Activated CD4-positive, alpha-beta T cell treated with anti-CD3 and anti-CD28 coated beads, Interleukin-10, Interleukin-2, amounts not matched to agents 100 ng/mL and 50 ng/mL, durations not matched to agents 16 hours and 8 hours (primary cell): ENCODE measurements around the gene BRDT.
A peak's percentile ranks its signal among the peaks of the same experiment; 100 is the strongest.

ENCODE experiments used
- DNase-seq: peaks from one replicate; pipeline ENCODE4 v3.0.0-alpha.2; 2020

Gene BRDT

DNA sequence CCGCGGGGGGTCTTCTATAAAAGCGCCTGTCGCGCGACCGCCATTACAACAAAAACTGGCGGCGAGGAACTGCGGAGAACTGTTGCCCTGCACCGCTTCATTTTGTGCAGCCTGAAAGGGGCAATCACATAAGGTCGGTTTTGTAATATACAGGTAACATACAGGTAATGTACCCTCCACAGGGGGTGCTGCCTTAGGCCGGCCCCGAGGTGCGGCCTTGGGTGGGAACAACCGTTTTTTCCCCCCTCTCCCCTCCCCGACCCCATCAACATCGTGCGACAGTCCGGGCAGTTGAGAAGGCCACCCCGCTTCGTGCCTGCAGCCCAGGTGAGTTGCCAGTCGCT is at the start of gene BRDT:
TSS of gene BRDT (plus strand) at position 46 of the 344 bp plus-strand sequence. CDS start 13,354 bp downstream, outside the sequence.
- DNase-seq: no peak

DNA sequence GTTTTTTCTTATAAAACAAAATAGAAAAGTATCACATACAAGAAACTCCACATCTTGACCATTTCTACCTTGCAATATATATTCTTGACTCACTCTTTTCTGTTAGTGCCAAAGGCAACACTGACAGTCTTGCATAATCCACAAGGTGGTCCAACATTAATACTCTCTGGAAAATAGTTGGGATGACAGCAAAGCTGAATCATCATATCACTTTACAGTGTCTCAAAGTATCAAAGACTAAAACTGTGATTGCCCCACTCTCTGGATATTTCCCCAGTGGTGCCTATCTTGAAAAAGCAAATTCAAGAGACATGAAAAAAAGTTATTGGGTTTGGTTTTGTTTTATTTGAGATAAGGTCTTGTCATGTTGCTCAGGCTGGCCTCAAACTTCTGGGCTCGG is 48.6 kb upstream of the BRDT start:
- no peak for DNase-seq

DNA sequence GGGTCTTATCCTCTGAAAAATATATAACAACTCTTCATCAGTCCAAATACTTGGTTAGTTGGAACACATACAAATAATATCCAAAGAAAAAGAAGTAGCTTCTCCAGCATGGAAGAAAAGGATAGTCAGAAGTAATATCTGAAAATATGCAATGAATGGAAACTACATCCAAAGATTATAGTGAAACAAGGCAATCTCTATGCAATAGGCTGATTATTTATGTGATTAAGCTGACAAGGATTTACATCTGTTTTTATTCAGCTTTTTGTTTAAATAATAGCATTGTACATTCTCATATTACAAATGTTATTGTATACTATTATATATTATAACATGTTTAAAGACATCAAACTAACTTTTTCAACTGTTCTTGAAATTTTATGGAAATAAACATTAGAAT is 48.0 kb upstream of the BRDT start:
- DNase-seq: no peak

DNA sequence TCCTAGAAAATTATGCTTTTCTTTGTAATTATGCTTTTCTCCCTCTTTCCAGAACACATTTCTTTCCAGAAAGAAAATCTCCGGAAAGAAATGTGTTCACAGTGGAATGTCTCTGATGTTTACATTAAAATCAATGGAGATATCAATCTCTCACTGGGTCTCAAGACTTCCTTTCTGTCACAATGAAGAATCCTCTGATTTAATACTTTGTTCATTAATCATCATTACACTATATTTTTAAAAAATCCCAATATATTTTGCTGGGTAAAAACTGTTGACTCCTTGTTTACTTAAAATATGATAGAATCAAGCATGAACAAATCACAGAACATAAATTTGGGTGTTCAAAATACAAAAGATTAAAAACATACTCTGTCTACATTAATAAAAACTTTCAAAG is 36.9 kb upstream of the BRDT start:
- no peak for DNase-seq

DNA sequence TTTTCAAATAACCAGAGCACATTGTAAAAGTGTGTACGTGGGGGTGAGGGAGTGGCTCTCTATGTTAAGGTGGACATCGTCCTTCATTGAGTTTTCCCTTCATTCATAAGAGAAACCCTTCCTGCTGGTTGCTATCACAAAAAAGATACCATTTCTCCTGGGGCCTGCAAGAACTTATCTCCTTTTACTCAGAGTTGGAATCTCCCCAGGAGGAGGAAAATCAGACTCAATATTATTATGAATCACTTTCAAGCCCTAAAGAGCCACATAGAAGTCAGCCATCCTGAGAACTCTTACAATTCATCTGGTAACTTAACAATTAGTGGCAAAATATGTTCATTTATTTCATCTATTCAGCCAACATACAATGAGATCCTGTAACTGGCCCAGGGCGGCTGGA is 36.2 kb upstream of the BRDT start:
- DNase-seq: no peak

DNA sequence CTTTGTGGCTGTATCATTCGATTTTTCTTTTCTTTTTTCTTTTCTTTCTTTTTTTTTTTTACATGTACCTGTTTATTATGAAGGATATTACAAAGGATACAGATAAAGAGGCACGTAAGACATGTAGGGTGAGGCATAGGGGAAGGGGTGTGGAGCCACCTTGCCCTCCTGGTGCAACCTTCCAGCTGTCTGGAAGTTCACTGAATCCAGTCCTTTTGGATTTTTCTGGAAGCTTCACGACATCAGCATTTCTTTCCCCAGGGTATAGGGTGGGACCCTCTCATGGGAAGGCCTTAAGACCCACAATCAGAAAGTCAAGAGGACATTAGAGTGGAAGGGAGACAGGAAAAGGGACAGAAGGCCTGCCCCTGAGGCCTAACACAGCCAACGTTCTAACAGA is 33.2 kb upstream of the BRDT start:
- DNase-seq: no peak

DNA sequence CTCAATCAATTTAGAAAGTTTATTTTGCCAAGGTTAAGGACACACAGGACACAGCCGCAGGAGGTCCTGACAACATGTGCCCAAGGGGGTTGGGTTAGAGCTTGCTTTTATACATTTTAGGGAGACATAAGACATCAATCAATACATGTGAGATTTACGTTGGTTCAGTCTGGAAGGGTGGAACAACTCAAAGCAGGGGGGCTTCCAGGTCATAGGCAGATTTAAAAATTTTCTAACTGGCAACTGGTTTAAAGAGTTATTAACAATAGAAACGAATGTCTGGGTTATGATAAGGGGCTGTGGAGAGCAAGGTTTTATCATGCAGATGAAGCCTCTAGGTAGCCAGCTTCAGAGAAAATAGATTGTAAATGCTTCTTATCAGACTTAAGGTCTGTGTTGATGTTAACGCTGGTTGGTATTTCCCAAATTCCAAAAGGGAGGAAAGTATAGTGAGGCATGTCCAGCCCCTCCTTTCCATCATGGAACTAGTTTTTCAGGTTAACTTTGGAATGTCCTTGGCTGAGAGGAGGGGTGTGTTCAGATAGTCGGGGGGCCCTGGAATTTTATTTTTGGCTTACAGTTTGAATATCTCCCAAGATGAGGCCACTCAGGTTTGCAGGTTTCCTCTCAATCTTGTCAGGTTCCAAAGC is 32.3 kb upstream of the BRDT start:
- no peak for DNase-seq

DNA sequence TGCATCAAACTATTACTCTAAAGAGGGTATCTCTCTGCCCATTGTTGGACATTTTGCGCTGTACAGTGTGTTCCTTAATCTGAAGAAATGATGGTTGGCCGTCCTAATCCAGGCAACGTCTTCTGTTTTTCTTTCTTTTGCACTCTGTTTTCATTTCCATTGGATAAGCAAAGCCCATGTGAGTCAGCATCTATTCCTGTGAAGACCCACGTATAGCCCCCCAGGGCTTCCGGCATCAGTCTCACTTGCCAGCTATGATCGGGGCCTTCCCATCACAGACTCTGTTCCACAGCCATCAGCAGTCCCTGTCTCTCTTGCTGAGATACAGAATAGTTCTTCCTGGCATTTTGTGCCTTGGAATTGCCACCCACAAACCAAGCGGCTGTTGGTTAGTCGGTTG is 29.2 kb upstream of the BRDT start:
- DNase-seq: no peak

DNA sequence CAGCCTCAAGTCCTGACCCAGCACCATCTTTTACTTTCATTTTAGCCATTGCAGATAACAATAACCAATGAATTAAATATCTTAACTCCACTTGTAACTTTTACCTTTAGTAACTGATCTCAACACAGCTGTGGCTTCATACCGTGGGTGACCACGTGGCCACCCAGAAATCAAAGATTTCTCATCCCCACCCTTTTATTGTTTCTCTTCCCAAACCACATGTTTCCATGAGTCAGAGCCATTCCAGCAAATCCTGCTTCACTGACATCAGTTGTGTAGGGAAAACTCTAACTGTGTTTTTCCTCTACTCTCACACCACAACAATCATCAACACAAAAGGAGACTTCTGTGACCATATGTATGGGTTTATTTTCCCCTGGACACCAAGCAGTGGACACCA is 25.1 kb upstream of the BRDT start:
- DNase-seq: no peak

DNA sequence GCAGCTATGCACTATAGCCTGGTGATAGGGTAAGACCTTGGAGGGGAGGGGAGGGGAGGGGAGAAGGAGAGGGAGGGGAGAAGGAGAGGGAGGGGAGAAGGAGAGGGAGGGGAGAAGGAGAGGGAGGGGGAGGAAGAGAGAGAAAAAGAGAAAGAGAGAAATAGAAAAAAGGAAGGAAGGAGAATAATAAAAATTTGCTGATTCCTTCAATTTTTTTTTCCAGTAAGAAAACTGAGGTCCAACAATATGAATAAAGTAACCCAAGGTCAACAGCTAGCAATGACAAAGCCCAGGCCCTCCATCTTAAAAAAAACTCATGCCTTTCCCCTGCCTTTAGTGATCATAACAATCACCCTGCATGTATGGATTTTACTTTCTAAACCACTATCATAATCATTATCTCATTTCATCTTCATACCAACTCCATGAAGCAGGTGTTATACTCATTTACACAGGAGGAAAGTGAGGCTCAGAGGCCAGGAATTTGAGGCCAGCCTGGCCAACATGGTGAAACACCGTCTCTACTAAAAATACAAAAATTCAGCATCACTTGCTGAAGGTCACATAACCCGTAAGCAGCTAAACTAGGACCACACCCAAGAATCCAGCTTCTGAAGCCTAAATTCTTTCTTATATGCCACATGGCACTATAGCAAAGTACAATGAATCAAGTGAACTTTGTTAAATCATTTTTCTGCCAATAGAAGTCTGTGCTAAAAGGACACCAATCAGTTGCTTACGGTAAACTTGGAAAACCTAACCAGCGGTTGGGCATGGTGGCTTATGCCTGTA is 23.4 kb upstream of the BRDT start:
- DNase-seq: no peak

DNA sequence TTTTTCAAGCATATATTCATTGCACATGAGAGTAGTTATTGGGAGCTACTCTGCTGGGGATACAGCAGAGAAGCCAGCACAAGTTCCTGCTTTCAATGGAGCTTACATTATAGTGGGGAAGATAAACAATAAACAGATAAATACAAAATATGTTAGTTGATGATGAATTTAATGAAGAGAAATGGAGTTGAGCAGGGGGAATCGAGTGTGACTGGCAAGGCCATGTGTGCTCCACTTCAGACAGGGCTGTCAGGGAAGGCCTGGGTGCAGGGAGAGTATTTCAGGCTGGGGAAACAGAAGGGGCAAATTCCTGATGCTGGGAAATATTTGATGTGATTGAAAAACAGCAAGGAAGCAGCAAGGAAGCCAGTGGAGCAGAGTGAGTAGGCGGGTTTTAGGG is 21.2 kb upstream of the BRDT start:
- no peak for DNase-seq

DNA sequence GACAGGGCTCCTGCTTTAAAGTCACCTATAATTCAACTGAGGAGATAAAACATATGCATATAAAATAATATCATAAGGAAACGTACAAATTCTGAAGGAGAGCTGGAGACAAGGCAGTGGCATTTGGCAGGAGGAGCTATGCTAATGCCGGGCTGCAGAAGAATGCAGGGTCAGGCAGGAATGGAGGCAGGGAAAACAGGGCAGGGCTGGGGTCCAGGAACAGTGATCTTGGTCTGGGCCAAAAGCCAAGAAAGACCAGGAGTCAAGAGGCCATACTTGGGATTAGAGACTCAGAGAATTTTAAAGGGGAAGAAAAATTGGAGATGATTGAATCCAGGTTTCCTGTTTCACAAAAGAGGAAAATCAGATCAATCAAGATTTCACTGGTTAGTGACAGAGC is 20.0 kb upstream of the BRDT start:
- DNase-seq: no peak

DNA sequence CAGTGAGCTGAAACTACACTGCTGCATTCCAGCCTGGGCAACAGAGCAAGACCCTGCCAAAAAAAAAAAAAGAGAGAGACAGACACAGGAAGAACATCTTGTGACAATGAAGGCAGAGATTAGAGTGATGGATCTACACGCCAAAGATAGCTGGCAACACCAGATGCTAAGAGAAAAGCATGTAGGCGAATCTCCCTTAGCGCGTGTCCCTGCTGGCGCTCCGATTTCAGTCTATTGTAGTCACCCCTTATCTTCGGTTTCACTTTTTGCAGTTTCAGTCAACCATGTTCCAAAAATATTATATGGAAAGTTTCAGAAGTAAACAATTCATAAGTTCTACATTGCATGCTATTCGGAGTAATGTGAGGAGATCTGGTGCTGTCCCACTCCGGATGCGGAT is 11.6 kb upstream of the BRDT start:
- DNase-seq: no peak

DNA sequence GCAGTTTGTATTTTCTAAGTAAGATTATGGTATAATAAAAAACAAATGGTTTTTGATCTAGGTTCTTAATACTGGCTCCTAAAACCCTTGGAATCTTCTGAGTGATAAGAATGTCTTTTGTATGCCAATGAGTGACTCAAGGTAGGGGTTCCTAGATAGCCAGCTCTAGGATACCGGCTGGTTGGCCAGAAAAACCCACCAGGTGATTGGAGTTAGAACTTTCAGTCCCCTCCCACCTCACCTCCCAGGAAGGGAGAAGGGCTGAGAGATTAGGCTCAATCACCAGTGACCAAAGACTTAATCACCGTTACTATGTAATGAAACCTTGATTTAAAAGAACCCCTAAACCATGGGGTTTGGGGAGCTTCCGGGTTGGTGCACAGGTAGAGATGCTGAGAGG is 8.7 kb upstream of the BRDT start:
- DNase-seq: no peak

DNA sequence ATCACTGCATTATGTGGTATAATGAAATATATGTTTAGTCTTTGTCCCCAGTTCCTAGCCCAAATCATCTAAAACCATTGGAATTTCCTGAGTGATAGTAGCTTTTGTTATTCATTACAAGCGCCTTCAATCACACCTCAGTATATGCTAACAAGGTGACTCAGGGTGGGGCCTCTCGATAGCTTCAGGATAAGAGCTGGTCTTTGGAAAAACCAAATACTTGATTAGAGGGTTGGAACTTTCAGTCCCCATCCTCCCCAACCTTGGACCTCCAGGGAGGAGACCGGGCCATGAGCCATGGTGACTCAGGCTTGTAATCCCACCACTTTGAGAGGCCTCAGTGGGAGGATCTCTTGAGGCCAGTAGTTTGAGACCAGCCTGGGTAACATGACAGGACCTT is 5.1 kb upstream of the BRDT start:
- DNase-seq: no peak

DNA sequence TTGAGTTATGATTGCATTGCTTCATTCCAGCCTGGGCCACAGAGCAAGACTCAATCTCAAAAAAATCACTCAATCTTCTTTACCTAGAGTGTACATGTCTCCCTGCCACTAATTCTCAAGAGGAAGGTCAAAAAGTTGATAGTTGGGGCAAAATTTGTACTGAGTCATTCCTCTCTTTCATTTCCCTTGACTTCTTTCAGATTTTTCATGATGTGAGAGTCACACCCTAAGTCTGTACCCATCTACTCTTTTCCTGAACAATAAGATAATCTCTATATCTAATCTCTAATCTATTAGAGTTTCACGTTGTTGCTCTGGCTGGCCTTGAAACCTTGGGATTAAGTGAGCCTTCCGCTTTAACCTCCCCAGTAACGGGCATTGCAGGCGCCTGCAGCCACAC is 1.1 kb upstream of the BRDT start:
- peak; percentile 52 for DNase-seq

DNA sequence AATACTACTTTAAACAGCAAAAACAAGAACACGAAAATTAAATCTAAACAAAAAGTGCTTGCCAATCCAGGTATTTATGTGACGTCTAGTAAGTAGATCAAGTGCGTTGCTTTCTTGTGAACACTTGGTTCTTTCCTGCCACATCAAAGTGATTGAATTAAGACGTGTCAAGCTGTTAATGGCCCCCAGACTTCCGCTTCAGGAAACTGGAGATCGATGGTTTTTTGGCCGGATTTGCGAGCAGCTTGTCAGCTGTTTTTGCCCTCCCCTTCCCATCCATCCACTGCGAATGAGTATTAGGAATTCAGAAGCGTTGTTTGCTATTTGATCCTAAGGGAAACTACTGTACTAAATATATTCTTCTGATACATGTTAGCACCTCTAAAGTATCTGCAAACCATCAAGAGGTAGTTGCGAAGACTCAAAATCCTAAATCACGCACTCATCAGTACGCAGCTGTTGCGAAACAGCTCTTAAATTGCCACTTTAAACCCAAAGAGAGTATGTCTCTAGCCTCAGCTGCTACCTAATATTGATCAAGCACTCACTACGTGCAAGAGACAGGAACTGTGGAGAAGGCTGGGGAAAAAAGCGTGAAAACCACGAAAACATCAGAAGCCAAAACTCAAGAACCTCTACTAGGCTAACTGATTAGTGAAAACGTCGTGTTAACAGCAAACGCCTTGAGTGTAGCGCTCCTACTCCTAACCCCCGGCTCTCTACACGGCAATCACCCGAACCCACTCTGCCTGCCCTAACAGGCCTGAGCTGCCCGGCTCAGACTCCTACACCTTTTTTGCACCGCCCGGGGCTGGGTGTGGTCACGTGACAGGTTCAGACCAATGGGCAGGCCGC is 473 bp upstream of the BRDT start:
- peak; percentile 58 for DNase-seq

DNA sequence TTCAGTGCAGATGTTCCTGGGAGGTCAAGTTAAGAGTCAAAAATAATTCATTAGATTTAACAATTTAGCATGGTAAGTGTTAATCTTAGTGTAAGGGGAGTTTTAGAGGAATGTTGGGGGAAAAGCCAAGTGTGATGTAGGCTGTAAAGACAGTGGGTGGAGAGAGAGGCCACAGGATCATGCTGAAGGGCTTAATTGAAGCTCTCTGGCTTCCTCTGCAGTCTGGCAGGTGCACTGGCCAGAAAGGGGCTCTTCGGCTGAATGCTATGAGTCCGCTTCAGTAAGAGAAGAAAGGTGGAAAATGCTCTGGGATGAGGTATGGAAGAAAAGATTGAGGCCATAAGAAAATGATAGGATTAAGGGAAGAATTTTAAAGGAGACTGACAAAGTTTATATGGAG is 3.0 kb downstream of the BRDT start:
- no peak for DNase-seq

DNA sequence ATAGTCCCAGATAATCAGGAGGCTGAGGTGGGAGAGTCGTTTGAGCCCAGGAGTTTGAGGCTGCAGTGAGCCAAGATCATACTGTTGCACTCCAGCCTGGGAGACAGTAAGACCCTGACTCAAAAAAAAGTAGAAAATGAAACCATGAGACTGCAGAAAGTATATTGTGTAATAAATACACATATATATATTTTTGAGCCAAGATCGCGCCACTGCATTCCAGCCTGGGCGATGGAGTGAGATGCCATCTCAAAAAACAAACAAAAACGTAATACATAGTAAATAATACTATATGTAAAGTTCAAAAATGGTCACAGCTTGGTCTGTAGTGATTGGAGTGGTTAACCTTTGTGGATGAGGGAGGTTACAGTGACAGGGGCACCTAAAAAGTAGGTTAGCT is 9.7 kb downstream of the BRDT start:
- DNase-seq: no peak

DNA sequence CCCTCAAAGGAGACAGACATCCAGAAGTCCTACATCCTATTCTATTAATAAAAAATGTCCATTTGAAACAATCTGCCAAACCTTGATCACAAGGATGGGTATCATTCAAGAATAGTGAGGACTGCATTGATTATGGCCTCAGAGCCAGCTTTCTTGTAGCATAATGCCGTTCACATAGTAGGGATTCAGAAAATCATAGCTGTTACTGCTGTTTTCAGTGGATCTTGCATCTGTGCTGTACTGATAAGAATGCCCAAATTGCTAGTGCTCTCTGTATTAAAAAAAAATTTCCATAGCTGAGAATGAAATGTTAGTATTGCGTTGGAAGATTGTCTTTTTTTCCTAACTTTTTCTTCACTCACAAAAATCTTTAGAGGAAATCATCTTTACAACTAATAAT is 19.1 kb downstream of the BRDT start:
- no peak for DNase-seq

DNA sequence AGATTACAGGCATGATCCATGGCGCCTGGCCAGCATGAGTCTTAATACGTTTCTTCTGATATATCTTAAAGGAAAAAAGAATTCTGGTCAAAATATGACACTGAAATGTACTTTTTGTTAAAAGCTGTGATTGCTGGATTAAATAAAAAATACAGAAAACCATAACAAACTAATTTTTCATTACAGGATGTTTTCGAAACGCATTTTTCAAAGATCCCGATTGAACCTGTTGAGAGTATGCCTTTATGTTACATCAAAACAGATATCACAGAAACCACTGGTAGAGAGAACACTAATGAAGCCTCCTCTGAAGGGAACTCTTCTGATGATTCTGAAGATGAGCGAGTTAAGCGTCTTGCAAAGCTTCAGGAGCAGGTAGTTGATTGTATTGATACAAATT is 30.2 kb downstream of the BRDT start:
- no peak for DNase-seq

DNA sequence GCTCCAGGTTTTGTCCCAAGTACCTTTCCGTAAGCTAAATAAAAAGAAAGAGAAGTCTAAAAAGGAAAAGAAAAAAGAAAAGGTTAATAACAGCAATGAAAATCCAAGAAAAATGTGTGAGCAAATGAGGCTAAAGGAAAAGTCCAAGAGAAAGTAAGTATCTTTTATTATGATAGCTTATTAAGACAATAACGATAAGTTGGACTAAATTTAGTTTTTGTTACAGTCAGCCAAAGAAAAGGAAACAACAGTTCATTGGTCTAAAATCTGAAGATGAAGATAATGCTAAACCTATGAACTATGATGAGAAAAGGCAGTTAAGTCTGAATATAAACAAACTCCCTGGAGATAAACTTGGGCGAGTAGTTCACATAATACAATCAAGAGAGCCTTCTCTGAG is 31.5 kb downstream of the BRDT start:
- DNase-seq: no peak

DNA sequence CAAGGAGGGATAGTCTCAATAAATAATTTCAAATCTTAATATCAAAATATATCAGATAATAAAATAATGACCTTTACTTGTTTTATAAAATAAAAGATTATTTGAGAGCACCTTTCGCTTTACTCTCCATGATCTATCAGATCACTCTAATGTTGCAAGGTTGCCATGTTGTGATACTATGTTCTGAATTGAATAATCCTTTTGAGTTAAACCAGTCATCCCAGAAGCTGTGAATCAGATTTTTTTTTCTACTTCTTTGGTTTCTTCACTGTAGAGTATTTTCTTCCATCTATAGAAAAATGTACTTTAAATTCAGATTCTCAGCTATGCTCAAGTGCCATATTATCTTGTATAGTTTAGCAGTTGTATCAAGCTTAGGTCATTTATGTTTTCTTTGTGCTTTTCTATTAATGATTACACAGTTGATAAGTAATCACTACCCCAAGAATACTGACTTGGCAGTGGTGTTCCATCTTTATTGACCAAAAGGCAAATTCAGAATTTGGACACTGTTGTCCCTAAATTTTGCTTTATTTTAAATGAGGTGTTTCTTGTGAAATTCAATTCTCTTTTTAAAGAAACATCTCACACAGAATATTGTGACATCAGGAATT is 32.9 kb downstream of the BRDT start:
- peak; percentile 3 for DNase-seq

DNA sequence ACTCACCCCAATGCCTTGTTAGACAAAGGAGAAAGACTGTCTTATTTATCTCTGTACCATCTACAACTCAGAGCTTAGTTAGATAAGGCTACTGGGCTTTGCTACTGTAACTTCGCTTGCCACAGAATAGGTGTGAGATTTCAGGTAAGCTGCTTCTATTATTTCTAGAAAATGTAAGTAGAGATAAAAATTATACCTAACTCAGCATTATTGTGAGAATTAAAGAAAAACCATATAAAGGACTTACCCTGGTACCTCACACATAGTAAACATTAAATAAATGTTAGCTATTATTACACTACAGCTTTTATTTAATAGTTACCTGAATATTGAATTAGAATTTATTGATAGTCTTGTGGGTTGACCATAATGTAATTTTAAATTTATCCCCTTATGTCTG is 44.1 kb downstream of the BRDT start:
- DNase-seq: no peak
